Activated naive CD4-positive, alpha-beta T cell treated with anti-CD3 and anti-CD28 coated beads for 36 hours (primary cell): ENCODE measurements around the gene CERK. TPM values are rescaled to one million over a fixed set of nuclear protein-coding genes. Genes with fewer than 3 reads are reported as not detected.
A peak's percentile ranks its signal among the peaks of the same experiment; 100 is the strongest.

ENCODE experiments used
- CTCF ChIA-PET: fragments of 350-600 bp; sonication (Branson Sonifier 250); formaldehyde crosslinking; loops from one replicate; lab custom pipeline; 2021; ENCODE audit warnings: antibody characterized with exemption; lab: Charles Lee
- DNase-seq: peaks from one replicate; pipeline ENCODE4 v3.0.0-alpha.2; 2020
- H3K27ac Mint-ChIP-seq: one replicate; pipeline ENCODE4 v1.8.0; 2021; ENCODE audit warnings: mild to moderate bottlenecking, mixed read lengths
- H3K27me3 Mint-ChIP-seq: one replicate; pipeline ENCODE4 v1.8.0; 2021; ENCODE audit warnings: low read depth, mixed read lengths
- H3K36me3 Mint-ChIP-seq: one replicate; pipeline ENCODE4 v1.8.0; 2021; ENCODE audit warnings: low read depth, mixed read lengths
- H3K4me1 Mint-ChIP-seq: one replicate; pipeline ENCODE4 v1.8.0; 2021; ENCODE audit warnings: low read depth, mixed read lengths
- H3K4me3 Mint-ChIP-seq: one replicate; pipeline ENCODE4 v1.8.0; 2021; ENCODE audit warnings: mild to moderate bottlenecking, moderate library complexity, mixed read lengths
- H3K9me3 Mint-ChIP-seq: one replicate; pipeline ENCODE4 v1.8.0; 2021; ENCODE audit warnings: mixed read lengths
- intact Hi-C: fragments of 100-400 bp; cut with micrococcal nuclease; formaldehyde crosslinking; loops from one replicate; pipeline ENCODE4 v1.15.1; 2023
- total RNA-seq, 2 experiments: library from RNA; stranded (reverse); gene quantifications; one replicate each; pipeline ENCODE4 v1.2.3, GENCODE V29; 2021

CERK gene
- total RNA-seq, 2 experiments from 2014 or later, result 32.6 to 34.9 TPM

DNA sequence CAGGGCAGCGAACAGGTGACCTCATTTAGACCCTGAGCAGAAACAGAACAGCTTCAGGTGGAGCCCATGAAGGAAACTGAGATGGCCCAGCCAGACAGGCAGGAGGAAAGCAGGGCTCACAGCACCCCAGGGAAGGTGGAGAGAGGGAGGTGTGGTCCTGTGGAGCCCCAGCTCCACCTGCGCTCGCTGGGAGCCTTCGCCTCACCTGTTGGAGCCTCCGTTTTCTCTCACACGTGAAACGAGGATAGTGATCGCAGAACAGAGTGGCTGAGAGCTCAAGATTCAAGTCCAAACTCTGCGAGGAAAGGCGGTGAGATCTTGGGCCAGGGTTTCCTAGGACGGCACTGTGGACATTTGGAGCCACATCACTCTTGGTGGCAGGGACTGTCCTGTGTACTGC, 8.6 kb upstream of the CERK start:
- peaks cover 21% of the 10 kb centered on the region for H3K4me1 Mint-ChIP-seq
- H3K27ac Mint-ChIP-seq, result no peak overlapping the region
- H3K9me3 Mint-ChIP-seq, result peaks cover 10% of the 10 kb centered on the region
- intact Hi-C loops, result no loop called here
- H3K27me3 Mint-ChIP-seq, result no peaks in the 10 kb centered on the region
- H3K36me3 Mint-ChIP-seq, result peaks cover 4% of the 10 kb centered on the region
- H3K4me3 Mint-ChIP-seq, result no peak overlapping the region
- no peak for DNase-seq
- CTCF ChIA-PET, result no interaction called here

DNA sequence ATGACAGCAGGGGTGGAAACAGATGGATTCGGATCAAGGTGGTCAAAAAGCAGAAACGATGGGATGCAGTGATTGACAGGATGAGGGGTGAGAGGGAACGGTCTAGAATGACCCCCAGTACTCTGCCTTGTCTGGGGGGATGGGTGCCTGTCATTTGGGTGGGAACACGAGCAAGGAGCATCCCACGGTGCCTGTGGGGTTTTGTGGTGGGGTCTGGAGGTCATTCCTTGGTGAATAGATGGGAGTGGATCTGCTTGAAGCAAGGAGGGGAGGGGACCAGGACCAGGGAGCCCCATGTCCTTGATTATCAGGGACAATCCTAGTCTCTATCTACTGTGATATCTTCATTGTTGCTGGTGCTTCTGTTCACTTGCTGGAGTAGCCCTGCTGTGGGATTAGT, 8.1 kb upstream of the CERK start:
- Mint-ChIP-seq H3K27me3 (no peaks in the 10 kb centered on the region), H3K4me3 (no peak overlapping the region), H3K4me1 (peaks cover 21% of the 10 kb centered on the region), H3K9me3 (peaks cover 10% of the 10 kb centered on the region), H3K36me3 (peaks cover 4% of the 10 kb centered on the region), H3K27ac (no peak overlapping the region)
- DNase-seq, result no peak
- CTCF ChIA-PET, result no interaction called here
- intact Hi-C loops, result no loop called here

DNA sequence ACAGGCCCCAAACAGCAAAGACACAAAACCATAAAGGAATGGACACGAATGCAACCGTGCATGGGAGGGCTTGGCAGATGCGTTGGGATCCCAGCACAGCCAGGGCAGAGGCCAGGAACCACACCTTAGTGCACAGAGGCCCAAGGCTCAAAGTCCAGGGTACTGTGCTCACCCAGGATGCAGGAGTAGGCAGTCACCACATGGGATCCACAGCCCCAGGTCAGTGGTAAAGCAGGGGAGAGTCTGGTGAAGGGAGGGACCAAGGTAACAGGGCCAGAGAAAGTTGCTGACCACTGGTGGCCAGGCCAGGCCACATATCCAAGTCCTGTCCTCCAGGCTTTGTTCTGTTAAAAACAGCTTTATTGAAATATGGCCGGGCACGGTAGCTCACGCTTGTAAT, 6.5 kb upstream of the CERK start:
- peaks cover 10% of the 10 kb centered on the region for H3K9me3 Mint-ChIP-seq
- H3K27me3 Mint-ChIP-seq, result no peaks in the 10 kb centered on the region
- no peak overlapping the region for H3K4me3 Mint-ChIP-seq
- peaks cover 10% of the 10 kb centered on the region for H3K4me1 Mint-ChIP-seq
- DNase-seq, result no peak
- CTCF ChIA-PET, result interaction anchor here (0.8 kb wide), 1 partner anchor 181 kb away, joined by 3 read pairs; no protein-coding TSS in a partner anchor
- peaks cover 4% of the 10 kb centered on the region for H3K36me3 Mint-ChIP-seq
- no peak overlapping the region for H3K27ac Mint-ChIP-seq
- intact Hi-C loops, result no loop called here

DNA sequence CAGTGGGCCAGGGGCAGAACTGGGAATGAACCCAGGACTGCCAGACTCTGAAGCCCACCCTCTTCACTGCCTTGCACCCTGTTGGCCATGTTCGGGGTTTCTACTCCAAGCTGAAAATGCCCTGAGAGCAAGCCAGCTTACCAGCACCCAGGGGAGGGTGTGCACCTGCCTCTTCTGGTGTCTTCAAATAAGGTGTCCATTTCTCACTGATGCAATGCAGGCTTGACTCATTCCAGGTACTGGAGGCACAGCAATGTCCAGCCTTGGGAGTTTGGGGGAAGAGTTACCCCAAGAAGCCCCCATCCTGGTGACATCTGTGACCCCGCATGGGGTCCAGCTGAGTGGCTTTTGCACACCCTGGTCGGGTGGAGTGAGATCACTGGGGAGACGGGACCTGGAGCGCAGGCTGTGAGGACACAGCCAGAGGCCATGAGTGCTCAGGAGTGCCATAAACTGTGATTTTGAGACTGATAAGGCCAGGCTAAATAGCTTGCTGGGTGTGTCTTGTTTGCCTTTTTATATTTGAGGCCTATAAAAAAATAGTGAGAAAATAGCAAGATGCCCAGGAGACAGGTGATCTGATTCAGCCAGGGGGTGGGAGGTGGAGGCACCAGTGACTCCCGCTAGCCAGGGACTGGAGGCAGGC, 4.6 kb upstream of the CERK start:
- Mint-ChIP-seq H3K9me3 (peaks cover 10% of the 10 kb centered on the region), H3K27ac (no peak overlapping the region), H3K4me1 (peaks cover 9% of the 10 kb centered on the region), H3K4me3 (no peak overlapping the region), H3K36me3 (peaks cover 4% of the 10 kb centered on the region), H3K27me3 (no peaks in the 10 kb centered on the region)
- DNase-seq, result no peak
- intact Hi-C loops, result no loop called here
- CTCF ChIA-PET, result interaction anchor here (0.6 to 1.9 kb wide), 3 partner anchors 24 to 60 kb away, joined by 3 to 6 read pairs (median 3); no protein-coding TSS in a partner anchor

DNA sequence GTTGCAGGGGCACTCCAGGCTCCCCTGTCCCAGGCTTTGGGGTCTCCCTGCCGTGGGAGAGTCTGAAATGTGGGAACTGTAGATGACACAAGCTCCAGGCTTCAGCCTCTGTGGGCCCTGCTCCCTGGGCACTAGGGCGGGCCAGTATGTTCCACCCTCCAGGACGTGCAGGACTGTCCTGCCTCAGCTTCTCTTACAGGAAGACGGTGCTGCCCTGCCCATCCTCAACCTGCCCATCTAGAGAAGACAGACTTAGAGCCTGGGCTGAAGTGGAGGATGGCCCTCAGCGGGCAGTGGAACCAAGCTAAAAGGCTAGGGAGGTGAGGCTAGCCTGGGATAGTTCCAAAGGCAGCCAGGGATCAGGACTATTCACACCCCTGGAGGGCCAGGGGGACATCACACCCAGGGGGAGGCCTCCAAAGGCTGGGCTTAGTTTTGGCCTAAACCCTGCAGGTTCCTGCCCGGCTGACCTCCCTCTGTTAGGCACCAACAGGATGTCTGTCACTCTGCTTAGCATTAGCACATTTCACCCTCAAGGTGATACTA, 4.0 kb upstream of the CERK start:
- Mint-ChIP-seq H3K27ac (no peak overlapping the region), H3K4me1 (peaks cover 11% of the 10 kb centered on the region), H3K27me3 (no peaks in the 10 kb centered on the region), H3K4me3 (no peak overlapping the region), H3K36me3 (peaks cover 6% of the 10 kb centered on the region), H3K9me3 (peaks cover 10% of the 10 kb centered on the region)
- DNase-seq, result no peak
- intact Hi-C loops, result no loop called here
- CTCF ChIA-PET, result interaction anchor here (0.6 to 1.9 kb wide), 2 partner anchors 24 to 61 kb away, joined by 3 to 6 read pairs; no protein-coding TSS in a partner anchor

DNA sequence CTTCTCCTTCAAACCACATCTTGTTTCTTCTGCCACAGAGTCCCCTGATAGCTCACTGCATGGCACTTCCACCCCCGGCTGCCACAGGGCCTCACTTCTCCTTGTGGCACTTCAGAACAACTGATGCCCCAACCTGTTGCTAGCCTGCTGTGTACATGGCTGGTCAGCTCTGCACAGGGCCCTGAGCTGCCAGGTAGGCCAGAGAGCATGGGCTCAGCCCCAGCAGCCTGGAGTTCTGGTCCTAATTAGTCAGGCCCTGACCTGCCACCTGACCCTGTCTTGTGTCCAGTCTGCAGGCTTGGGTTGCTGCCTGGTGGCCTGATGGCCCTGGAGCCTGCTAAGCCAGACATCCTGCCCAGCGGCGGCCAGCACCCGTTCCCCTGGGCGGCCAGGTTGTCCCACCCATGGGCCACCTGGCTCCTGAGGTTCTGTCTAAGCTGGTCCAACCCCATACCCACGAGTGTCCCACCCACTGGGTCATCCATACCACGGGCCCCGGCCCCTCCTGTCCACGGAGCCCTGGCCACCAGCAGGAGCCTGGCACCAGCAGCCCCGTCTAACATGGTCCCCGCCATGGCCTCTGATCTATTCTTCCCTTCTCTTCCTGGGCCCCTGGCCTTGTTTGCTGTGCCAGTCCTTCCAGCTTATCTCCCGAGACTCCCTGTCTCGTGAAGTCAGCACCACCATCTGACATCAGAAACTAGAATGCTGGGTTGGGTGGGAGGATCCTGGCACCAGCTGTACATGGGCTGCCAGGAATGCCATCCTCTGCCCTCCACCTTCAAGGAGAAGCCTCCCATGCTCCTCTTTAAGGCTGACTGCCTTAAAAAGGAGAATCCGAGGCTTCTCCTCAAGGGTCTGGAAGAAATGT, 3.1 kb upstream of the CERK start:
- Mint-ChIP-seq H3K27ac (peak overlapping the region; percentile 53), H3K36me3 (peaks cover 6% of the 10 kb centered on the region), H3K4me1 (peaks cover 18% of the 10 kb centered on the region), H3K27me3 (no peaks in the 10 kb centered on the region), H3K9me3 (peaks cover 10% of the 10 kb centered on the region), H3K4me3 (no peak overlapping the region)
- no peak for DNase-seq
- intact Hi-C loops, result no loop called here
- CTCF ChIA-PET, result interaction anchor here (1.6 to 3.4 kb wide), 3 partner anchors 17 to 177 kb away, joined by 6 to 23 read pairs (median 6); no protein-coding TSS in a partner anchor

DNA sequence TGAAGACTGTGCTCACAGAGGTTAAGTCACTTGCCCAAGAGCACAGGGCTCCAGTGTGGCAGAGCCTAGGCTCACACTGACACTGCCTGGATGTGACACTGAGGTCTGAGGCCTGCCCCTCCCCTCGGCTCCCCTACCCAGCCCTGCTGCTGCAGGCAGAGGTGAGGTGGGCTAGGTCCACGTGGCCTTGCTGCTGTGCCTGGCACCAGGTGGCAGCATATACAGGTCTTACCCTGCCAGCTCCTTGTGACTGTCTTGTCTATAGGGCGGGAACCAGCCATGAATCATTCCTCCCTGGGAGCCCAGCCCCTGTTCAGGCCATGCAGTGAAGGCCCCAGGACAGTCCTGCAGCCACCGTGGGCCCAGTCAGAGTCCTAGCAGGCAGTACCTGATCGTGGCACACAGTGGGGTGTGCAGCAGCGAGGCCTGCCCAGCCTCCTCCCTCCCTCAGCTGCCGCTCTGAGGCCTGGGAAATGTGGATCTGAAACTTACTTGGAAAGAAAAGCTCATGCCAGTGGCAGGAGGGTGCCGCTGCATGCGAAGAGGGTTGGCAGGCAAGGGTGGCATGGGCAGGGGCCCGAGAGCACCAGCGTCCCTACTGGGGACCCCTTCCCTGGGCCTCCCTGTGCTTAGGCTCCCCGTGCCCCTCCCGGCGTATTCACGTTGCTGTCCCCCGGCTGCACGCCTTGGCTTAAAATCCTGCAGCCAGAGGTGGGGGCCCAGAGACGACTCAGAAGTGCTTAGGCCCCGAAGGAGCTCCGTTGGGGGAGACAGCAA, 1.2 kb upstream of the CERK start:
- Mint-ChIP-seq H3K9me3 (peaks cover 10% of the 10 kb centered on the region), H3K27me3 (no peaks in the 10 kb centered on the region), H3K36me3 (peaks cover 12% of the 10 kb centered on the region), H3K4me1 (peaks cover 37% of the 10 kb centered on the region), H3K27ac (peak overlapping the region; percentile 84), H3K4me3 (peak overlapping the region; percentile 83)
- CTCF ChIA-PET, result interaction anchor here (1.0 to 3.4 kb wide), 6 partner anchors 10 to 63 kb away, joined by 3 to 23 read pairs (median 8); partner anchors contain the start of gene TBC1D22A
- intact Hi-C loops, result loop anchor here (1.0 to 5.0 kb wide), 4 partner anchors 23 to 127 kb away; partner anchors contain the start of gene TBC1D22A
- DNase-seq, result peak; percentile 81

DNA sequence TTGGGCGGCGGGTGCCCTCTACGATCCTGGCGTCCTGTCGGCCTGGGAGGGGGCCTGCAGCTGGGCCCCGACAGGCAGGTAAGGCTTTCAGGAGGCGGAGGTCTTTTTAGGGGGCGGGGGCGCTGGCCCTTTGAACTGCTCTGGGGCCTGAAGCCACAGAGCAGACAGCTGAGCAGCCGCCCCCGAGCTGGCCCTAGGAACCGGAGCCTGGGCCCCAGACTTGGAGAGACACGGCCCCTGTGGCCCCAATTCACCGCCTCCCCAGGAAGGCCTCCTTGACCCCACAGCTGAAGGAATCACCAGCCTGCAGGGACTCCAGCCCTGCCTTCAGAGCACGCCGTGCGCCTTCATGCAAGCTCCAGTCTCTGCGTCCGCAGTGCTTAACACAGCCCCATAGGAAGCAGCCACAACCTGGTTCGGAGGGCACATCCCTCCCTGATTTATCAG, 618 bp upstream of the CERK start:
- intact Hi-C loops, result loop anchor here (1.0 to 5.0 kb wide), 4 partner anchors 24 to 126 kb away; partner anchors contain the start of gene TBC1D22A
- H3K27me3 Mint-ChIP-seq, result no peaks in the 10 kb centered on the region
- peaks cover 10% of the 10 kb centered on the region for H3K9me3 Mint-ChIP-seq
- no peak for DNase-seq
- peaks cover 12% of the 10 kb centered on the region for H3K36me3 Mint-ChIP-seq
- H3K4me3 Mint-ChIP-seq, result peak overlapping the region; percentile 83
- H3K4me1 Mint-ChIP-seq, result peaks cover 39% of the 10 kb centered on the region
- H3K27ac Mint-ChIP-seq, result peak overlapping the region; percentile 84
- CTCF ChIA-PET, result interaction anchor here (1.0 to 3.4 kb wide), 6 partner anchors 11 to 64 kb away, joined by 3 to 23 read pairs (median 8); partner anchors contain the start of gene TBC1D22A

DNA sequence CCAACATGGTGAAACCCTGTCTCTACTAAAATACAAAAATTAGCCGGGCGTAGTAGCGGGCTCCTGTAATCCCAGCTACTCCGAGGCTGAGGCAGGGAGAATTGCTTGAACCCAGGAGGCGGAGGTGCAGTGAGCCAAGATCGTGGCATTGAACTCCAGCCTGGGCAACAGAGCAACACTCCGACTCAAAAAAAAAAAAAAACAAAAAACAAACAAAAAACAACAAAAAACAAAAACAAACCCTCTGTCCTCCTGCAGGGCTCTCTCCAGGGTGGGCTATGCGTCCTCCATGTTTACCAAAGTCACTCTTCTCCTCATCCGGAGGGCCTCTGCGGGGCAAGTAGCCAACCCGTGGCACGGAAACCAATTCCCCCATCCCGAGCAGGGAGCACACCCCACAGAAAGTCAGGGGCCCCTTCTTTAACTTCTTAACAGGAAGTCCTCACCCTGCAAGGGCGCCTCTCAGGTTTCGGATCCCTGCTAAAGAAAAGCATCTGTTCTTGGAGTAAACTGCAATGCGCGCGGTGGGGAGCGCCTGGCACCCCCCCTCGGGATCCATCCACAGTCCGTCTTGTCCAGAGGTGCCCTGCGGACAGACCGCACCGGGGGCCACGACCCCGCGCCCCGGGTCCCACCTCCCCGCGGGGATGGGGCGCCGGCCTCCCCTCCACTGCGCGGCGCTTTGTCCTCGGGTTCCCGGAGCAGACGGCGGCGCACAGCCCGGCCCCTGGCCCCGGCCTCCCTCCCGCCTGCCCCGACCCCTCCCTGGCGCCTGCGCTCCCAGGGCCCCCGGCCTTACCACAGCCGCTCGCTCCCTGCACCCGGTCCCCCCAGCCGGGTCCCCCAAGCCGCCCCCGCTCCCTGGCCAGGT, 712 bp downstream of the CERK start:
- CTCF ChIA-PET, result interaction anchor here (0.7 kb wide), 1 partner anchor 35 kb away, joined by 4 read pairs; no protein-coding TSS in a partner anchor

DNA sequence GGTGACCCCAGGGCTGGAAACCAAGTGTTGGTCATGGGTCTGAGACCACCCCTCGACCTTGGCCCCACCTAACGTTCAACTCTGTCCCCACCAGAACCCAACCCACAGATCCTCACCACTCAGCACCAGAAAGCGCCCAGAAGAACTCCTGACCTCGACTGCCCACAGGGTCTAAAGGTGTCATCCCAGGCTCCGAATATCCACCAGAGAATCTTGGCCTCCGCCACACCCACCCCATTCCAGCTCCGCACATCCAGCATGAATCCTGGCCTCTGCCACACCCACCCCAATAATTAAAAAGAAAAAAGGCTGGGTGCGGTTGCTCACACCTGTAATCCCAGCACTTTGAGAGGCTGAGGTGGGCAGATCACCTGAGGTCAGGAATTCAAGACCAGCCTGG, 1.3 kb downstream of the CERK start:
- H3K27me3 Mint-ChIP-seq, result no peaks in the 10 kb centered on the region
- no peak for DNase-seq
- H3K27ac Mint-ChIP-seq, result peak overlapping the region; percentile 99
- CTCF ChIA-PET, result interaction anchor here (0.7 to 2.2 kb wide), 2 partner anchors 20 to 34 kb away, joined by 4 to 6 read pairs; no protein-coding TSS in a partner anchor
- peaks cover 51% of the 10 kb centered on the region for H3K4me1 Mint-ChIP-seq
- intact Hi-C loops, result loop anchor here (1.0 to 5.0 kb wide), 4 partner anchors 55 to 174 kb away; no protein-coding TSS in a partner anchor
- H3K36me3 Mint-ChIP-seq, result peaks cover 8% of the 10 kb centered on the region
- H3K4me3 Mint-ChIP-seq, result peak overlapping the region; percentile 100
- no peaks in the 10 kb centered on the region for H3K9me3 Mint-ChIP-seq

More for the DNA sequence above, 712 bp downstream of the CERK start:
- peak; percentile 76 for DNase-seq
- Mint-ChIP-seq H3K9me3 (no peaks in the 10 kb centered on the region), H3K4me1 (peaks cover 46% of the 10 kb centered on the region), H3K27ac (peak overlapping the region; percentile 99), H3K4me3 (peak overlapping the region; percentile 100), H3K36me3 (peaks cover 8% of the 10 kb centered on the region), H3K27me3 (no peaks in the 10 kb centered on the region)
- intact Hi-C loops, result loop anchor here (1.0 to 5.0 kb wide), 3 partner anchors 63 to 175 kb away; no protein-coding TSS in a partner anchor
